IMR-90 (cell line): ENCODE measurements around the gene ANKK1. TPM values are rescaled to one million over a fixed set of nuclear protein-coding genes. Genes with fewer than 3 reads are reported as not detected.

Experiments used
- ATAC-seq: fragments of 200-7000 bp; cut with Tn5 transposase; 2 replicates; pipeline ENCODE4 v1.9.1; 2020; ENCODE audit warnings: low read depth, mild to moderate bottlenecking, moderate library complexity
- BruUV-seq: library from RNA; stranded (reverse); fragments of 400-500 nt; replicated peaks from 2 replicates; lab custom pipeline; 2021; lab: Mats Ljungman, UMichigan
- CTCF ChIA-PET: fragments of 300-600 bp; formaldehyde crosslinking; extraction: SDS; loops from one replicate; lab custom pipeline; 2021; ENCODE audit warnings: antibody characterized with exemption; lab: Yijun Ruan, JAX
- POLR2A ChIA-PET: fragments of 300-600 bp; sonication (Branson Sonifier 250); formaldehyde crosslinking; loops from one replicate; lab custom pipeline; 2022; ENCODE audit warnings: antibody characterized with exemption; ENCODE audit not compliant: unreplicated experiment; lab: Charles Lee
- DNase-seq: peaks from one replicate; pipeline ENCODE4 v3.0.0; 2013
- H2AFZ ChIP-seq: replicated peaks from 2 replicates; pipeline ENCODE3; 2013; ENCODE audit warnings: low read length, mild to moderate bottlenecking; ENCODE audit not compliant: poor library complexity
- H2AK5ac ChIP-seq: 2 replicates; pipeline ENCODE4 v1.6.1; 2013; ENCODE audit warnings: low read depth, low read length, inconsistent platforms
- H2AK9ac ChIP-seq: replicated peaks from 2 replicates; pipeline ENCODE3; 2013; ENCODE audit warnings: mild to moderate bottlenecking, low read depth, low read length, moderate library complexity; ENCODE audit not compliant: poor library complexity
- H2BK120ac ChIP-seq: 2 replicates; pipeline ENCODE4 v1.6.1; 2013; ENCODE audit warnings: low read depth, low read length, inconsistent platforms
- H2BK15ac ChIP-seq: 3 replicates; pipeline ENCODE4 v1.6.1; 2013; ENCODE audit warnings: low read depth, low read length, inconsistent platforms
- H2BK20ac ChIP-seq: 2 replicates; pipeline ENCODE4 v1.6.1; 2013; ENCODE audit warnings: low read depth, mild to moderate bottlenecking, inconsistent platforms, low read length, moderate library complexity
- H2BK5ac ChIP-seq: 2 replicates; pipeline ENCODE4 v1.6.1; 2013; ENCODE audit warnings: mild to moderate bottlenecking, low read depth, low read length, inconsistent platforms; ENCODE audit not compliant: poor library complexity, severe bottlenecking
- H3K14ac ChIP-seq: replicated peaks from 2 replicates; pipeline ENCODE4 v1.6.1; 2013; ENCODE audit warnings: low read depth, low read length, inconsistent platforms
- H3K18ac ChIP-seq: 2 replicates; pipeline ENCODE4 v1.6.1; 2013; ENCODE audit warnings: low read depth, low read length, control low read depth
- H3K23ac ChIP-seq: 2 replicates; pipeline ENCODE4 v1.6.1; 2013; ENCODE audit warnings: low read depth, low read length, inconsistent platforms
- H3K27ac ChIP-seq: 2 replicates; pipeline ENCODE4 v1.5.1; 2013; ENCODE audit warnings: mild to moderate bottlenecking, control low read depth, low read length; ENCODE audit not compliant: insufficient read depth
- H3K27me3 ChIP-seq: 2 replicates; pipeline ENCODE4 v1.6.1; 2013; ENCODE audit warnings: low read length; ENCODE audit not compliant: control insufficient read depth, insufficient read depth
- H3K36me3 ChIP-seq: 2 replicates; pipeline ENCODE4 v1.6.1; 2013; ENCODE audit warnings: low read length, mixed read lengths; ENCODE audit not compliant: control insufficient read depth, insufficient read depth
- H3K4ac ChIP-seq: 2 replicates; pipeline ENCODE4 v1.6.1; 2013; ENCODE audit warnings: low read depth, low read length, inconsistent platforms
- H3K4me1 ChIP-seq: 2 replicates; pipeline ENCODE4 v1.6.1; 2013; ENCODE audit warnings: low read length, mixed read lengths; ENCODE audit not compliant: control insufficient read depth, insufficient read depth
- H3K4me2 ChIP-seq: 2 replicates; pipeline ENCODE4 v1.6.1; 2013; ENCODE audit warnings: low read depth, mild to moderate bottlenecking, control low read depth, low read length, moderate library complexity
- H3K4me3 ChIP-seq: 2 replicates; pipeline ENCODE4 v1.5.1; 2013; ENCODE audit warnings: low read depth, mild to moderate bottlenecking, control low read depth, low read length, moderate library complexity; ENCODE audit not compliant: insufficient read depth
- H3K56ac ChIP-seq: 2 replicates; pipeline ENCODE4 v1.6.1; 2013; ENCODE audit warnings: low read length, inconsistent platforms; ENCODE audit not compliant: insufficient read depth; ENCODE audit errors: extremely low read depth
- H3K79me1 ChIP-seq, 2 experiments: 2 replicates each; pipeline ENCODE4 v1.6.1; 2013; ENCODE audit warnings: low read length in 2 of 2, inconsistent platforms in 1 of 2, low read depth in 1 of 2
- H3K9ac ChIP-seq: 2 replicates; pipeline ENCODE4 v1.6.1; 2013; ENCODE audit warnings: low read depth, low read length, control low read depth
- H3K9me1 ChIP-seq: 2 replicates; pipeline ENCODE4 v1.6.1; 2013; ENCODE audit warnings: low read length, inconsistent platforms; ENCODE audit not compliant: insufficient read depth
- H3K9me3 ChIP-seq: 2 replicates; pipeline ENCODE4 v1.6.1; 2013; ENCODE audit warnings: low read length; ENCODE audit not compliant: control insufficient read depth, insufficient read depth
- H4K20me1 ChIP-seq: 2 replicates; pipeline ENCODE4 v1.6.1; 2013; ENCODE audit warnings: low read length, inconsistent platforms; ENCODE audit not compliant: insufficient read depth
- H4K5ac ChIP-seq: 2 replicates; pipeline ENCODE4 v1.6.1; 2013; ENCODE audit warnings: mild to moderate bottlenecking, low read depth, low read length, control low read depth
- H4K8ac ChIP-seq, 2 experiments: 2 replicates each; pipeline ENCODE4 v1.6.1; 2013; ENCODE audit warnings: low read depth in 2 of 2, low read length in 2 of 2, control low read depth in 1 of 2, inconsistent platforms in 1 of 2
- H4K91ac ChIP-seq: 2 replicates; pipeline ENCODE4 v1.6.1; 2013; ENCODE audit warnings: low read depth, low read length, inconsistent platforms; ENCODE audit not compliant: insufficient read depth
- CEBPB ChIP-seq: IDR thresholded peaks from 2 replicates; pipeline ENCODE4 v1.6.1; 2012; ENCODE audit warnings: low read depth, low read length, improper control_type of control experiment
- FOS ChIP-seq: fragments of 150-350 bp; IDR thresholded peaks from 2 replicates; pipeline ENCODE4 v1.6.1; 2016; ENCODE audit warnings: low read depth, low read length
- USF2 ChIP-seq: fragments of 150-350 bp; IDR thresholded peaks from 2 replicates; pipeline ENCODE4 v1.6.1; 2017; ENCODE audit warnings: mild to moderate bottlenecking, antibody characterized with exemption, low read length, low read depth
- WGBS, 2 experiments: methylation state at CpG; one replicate each; pipeline versions ENCODE4 v1.1.5 to v1.1.7; 2013; ENCODE audit warnings: missing lambda C conversion rate in 2 of 2; ENCODE audit not compliant: insufficient read length in 1 of 2; ENCODE audit errors: extremely low coverage in 2 of 2; 5-methylcytosine and 5-hydroxymethylcytosine counted together
- dilution Hi-C: fragments of 300-500 bp; cut with HindIII; formaldehyde crosslinking; loops from one replicate; pipeline ENCODE4 v1.14.3; 2018; ENCODE audit warnings: low sequenced_read_pairs; ENCODE audit not compliant: unreplicated experiment
- in situ Hi-C: fragments of 300-500 bp; cut with MboI; formaldehyde crosslinking; loops from 3 replicates; pipeline ENCODE4 v1.14.3; 2019; ENCODE audit warnings: low sequenced_read_pairs, inconsistent platforms, mixed read lengths
- intact Hi-C: fragments of 100-400 bp; cut with micrococcal nuclease; formaldehyde crosslinking; loops from 2 replicates; pipeline ENCODE4 v1.10.0; 2022
- polyA plus RNA-seq, 3 experiments: library from polyadenylated mRNA; depleted of rRNA; stranded (reverse); fragments of >200 nt; gene quantifications; 2 replicates each; pipeline ENCODE4 v1.2.3, GENCODE V29; 2012; ENCODE audit warnings: low replicate concordance in 1 of 3
- total RNA-seq: library from RNA; depleted of rRNA; stranded (reverse); fragments of >200 nt; gene quantifications from 2 replicates; pipeline ENCODE4 v1.2.3, GENCODE V29; 2012

The ANKK1 gene
- total and polyA plus RNA-seq, 2 of the 4 experiments (the other 2 are of a cell fraction): not detected

DNA sequence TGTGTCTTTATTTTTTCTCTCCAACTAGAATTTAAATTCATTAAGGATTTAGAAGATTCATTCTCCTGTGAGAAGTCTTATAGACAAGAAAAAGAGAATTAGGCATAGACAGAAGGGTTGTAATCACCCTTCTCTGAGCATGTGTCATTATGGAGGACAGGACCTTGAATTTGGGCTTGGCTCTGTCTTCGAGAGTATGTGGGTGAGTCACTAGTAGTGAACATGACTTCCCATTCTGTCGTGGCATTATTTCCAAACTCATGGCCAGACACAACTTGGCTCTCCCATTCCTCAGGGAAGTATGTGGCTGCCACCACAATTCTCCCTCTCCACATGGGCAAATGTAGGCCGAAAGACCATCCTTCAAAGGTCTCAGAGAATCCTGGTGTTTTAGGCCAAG, 14.3 kb upstream of the ANKK1 start:
- no peak overlapping the region for H4K8ac ChIP-seq
- no peak overlapping the region for H3K23ac ChIP-seq
- H3K56ac ChIP-seq: no peak overlapping the region
- H3K36me3 ChIP-seq: no peaks in the 10 kb centered on the region
- H2BK15ac ChIP-seq: no peak overlapping the region
- H3K79me1 ChIP-seq: no peaks in the 10 kb centered on the region
- H3K4me1 ChIP-seq: no peaks in the 10 kb centered on the region
- dilution Hi-C loops: no loop called here
- no peaks in the 10 kb centered on the region for H3K9me1 ChIP-seq
- in situ Hi-C loops: no loop called here
- peaks cover 2% of the 10 kb centered on the region; the same call in 1 of the 2 replicates for H3K27me3 ChIP-seq
- H4K5ac ChIP-seq: no peak overlapping the region
- H3K27ac ChIP-seq: no peak overlapping the region
- no peak overlapping the region for H2AFZ ChIP-seq
- POLR2A ChIA-PET: no interaction called here
- no peak overlapping the region for H2BK20ac ChIP-seq
- BruUV-seq: no TSS peak
- peak; percentile 64 for DNase-seq
- H2BK5ac ChIP-seq: no peak overlapping the region
- H2BK120ac ChIP-seq: no peak overlapping the region
- no peaks in the 10 kb centered on the region for H3K9me3 ChIP-seq
- H3K4ac ChIP-seq: no peak overlapping the region
- TF ChIP-seq USF2: no peak
- TF ChIP-seq FOS: 0 out of 2 replicates have a peak, but pooled peaks have one; percentile 7
- peak; percentile 17; the same call in 1 of the 2 replicates for TF ChIP-seq CEBPB
- no peak overlapping the region for H3K4me2 ChIP-seq
- peak; percentile 44 for ATAC-seq
- peak overlapping the region; percentile 34 for H2AK9ac ChIP-seq
- no peak overlapping the region for H3K9ac ChIP-seq
- H4K20me1 ChIP-seq: no peaks in the 10 kb centered on the region
- CTCF ChIA-PET: interaction anchor here (0.8 kb wide), 1 partner anchor 51 kb away, joined by 3 read pairs; no protein-coding TSS in a partner anchor
- no peak overlapping the region for H4K91ac ChIP-seq
- H3K14ac ChIP-seq: no peak overlapping the region
- WGBS, 2 experiments: no CpG with 5 or more reads among the region's 3 CpGs
- no peak overlapping the region for H3K4me3 ChIP-seq
- H2AK5ac ChIP-seq: no peak overlapping the region
- intact Hi-C loops: no loop called here
- no peak overlapping the region for H3K18ac ChIP-seq
